Mesodermal cell (in vitro differentiated cells): ENCODE measurements around the gene MMP23B.

Experiments
- H3K27ac ChIP-seq: 2 replicates; pipeline ENCODE4 v1.7.0; 2013; ENCODE audit warnings: mild to moderate bottlenecking, low read depth, low read length, moderate library complexity; ENCODE audit not compliant: severe bottlenecking
- H3K36me3 ChIP-seq: 2 replicates; pipeline ENCODE4 v1.7.1; 2013; ENCODE audit warnings: mild to moderate bottlenecking, low read length, moderate library complexity; ENCODE audit not compliant: control insufficient read depth, insufficient read depth
- H3K4me1 ChIP-seq: one replicate; pipeline ENCODE4 v1.7.1; 2013; ENCODE audit warnings: mild to moderate bottlenecking, low read length; ENCODE audit not compliant: insufficient read depth, control insufficient read depth, poor library complexity, severe bottlenecking
- H3K4me3 ChIP-seq: 2 replicates; pipeline ENCODE4 v1.7.0; 2013; ENCODE audit warnings: low read length, control low read depth, mild to moderate bottlenecking; ENCODE audit not compliant: insufficient read depth, poor library complexity, severe bottlenecking; ENCODE audit errors: extremely low read depth
- H3K9me3 ChIP-seq: 2 replicates; pipeline ENCODE4 v1.7.1; 2013; ENCODE audit warnings: mild to moderate bottlenecking, low read length, moderate library complexity; ENCODE audit not compliant: control insufficient read depth
- WGBS, 2 experiments: methylation state at CpG; one replicate each; pipeline ENCODE4 v1.1.5; 2013; ENCODE audit warnings: missing lambda C conversion rate in 2 of 2; ENCODE audit not compliant: insufficient coverage in 2 of 2; 5-methylcytosine and 5-hydroxymethylcytosine counted together

MMP23B gene

DNA sequence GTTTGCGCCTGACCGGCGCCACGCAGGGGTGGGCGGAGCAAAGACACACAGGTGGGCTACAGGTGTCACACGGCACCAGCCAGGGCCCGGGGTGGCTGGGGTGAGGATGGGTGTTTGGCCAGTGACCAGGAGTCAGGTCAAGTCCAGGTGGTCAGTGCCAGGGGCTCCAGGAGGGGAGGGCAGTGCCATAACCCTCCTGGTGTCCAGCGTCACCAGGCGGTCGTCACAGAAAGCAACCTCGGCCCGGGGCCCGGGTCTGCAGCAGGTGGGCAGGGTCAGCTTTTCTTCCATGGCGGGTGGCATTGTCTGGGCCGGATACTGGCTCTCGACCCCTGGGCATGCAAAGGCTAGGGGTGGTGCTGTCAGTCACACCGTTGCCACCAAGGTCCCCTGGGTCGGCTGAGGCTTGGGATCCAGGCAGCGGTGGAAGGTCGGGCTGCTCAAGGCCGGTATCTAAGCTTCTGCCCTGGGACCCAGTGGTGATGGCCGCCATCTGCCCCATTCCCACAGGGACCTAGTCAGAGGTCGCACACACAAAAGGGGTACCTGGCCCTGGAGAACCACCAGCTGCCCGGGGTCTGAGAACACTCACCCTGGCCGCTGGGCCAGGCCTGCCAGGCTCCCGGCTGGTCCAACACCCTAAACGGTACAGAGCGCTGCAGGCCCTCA lies 33.8 kb upstream of the MMP23B start:
- no peaks in the 10 kb centered on the region for H3K9me3 ChIP-seq
- peaks cover 3% of the 10 kb centered on the region for H3K4me1 ChIP-seq
- no peak overlapping the region for H3K4me3 ChIP-seq
- 90 to 95% methylated on average over 22 to 28 of the region's 28 CpGs for WGBS, 2 experiments
- no peaks in the 10 kb centered on the region for H3K36me3 ChIP-seq
- H3K27ac ChIP-seq, result no peak overlapping the region

GRCh38 chr1:1598720-1599029 lies 33.3 kb upstream of the MMP23B start:
- WGBS, 2 experiments, result 94 to 97% methylated on average over 12 to 13 of the region's 13 CpGs
- H3K27ac ChIP-seq, result no peak overlapping the region
- no peaks in the 10 kb centered on the region for H3K9me3 ChIP-seq

DNA sequence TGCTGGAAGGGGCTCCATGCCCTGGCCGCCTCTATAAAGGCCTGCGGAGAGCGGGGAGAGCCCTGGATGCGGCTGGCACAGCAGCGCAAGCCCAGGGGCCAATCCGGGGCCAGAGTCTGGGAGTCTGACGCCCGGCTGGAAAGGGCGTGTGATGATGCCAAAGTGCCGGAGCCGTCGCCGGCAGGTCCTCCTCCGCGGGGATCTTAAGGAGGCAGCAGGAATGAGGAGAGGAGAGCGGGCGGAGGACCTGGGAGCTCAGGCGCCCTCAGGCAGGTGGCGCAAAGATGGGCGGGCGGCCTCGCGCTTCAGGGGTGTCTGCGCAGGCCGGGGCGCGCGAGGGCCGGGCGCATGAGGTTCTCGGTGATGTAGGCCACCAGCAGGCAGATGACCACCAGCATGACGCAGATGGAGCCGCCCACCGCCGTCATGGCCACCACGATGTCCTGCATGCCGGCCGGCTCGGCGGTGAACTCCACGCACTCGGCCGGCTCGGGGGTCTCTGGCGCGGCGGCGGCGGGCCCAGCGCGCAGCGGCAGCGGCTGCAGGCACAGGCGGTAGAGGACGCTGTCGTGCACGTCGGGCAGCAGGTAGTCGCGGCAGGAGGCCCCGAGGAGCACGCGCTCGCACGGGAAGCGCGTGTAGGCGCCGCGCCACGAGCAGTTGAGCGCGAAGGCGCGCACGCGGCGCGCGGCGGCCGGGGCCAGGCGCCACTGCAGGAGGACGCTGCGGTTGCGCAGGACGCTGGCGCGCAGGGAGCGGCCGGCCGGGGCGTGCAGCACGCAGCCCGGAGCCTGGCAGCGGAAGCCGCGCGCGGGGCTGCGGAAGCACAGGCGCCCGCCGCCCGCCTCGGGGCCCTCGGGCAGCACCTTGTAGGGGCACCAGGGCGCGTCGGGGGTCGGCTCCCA lies 32.7 kb upstream of the MMP23B start:
- peaks cover 3% of the 10 kb centered on the region for H3K4me1 ChIP-seq
- WGBS, 2 experiments, result 21 to 25% methylated on average over 75 to 110 of the region's 111 CpGs
- peak overlapping the region; percentile 22 for H3K4me3 ChIP-seq
- H3K9me3 ChIP-seq, result no peaks in the 10 kb centered on the region
- H3K27ac ChIP-seq, result no peak overlapping the region
- no peaks in the 10 kb centered on the region for H3K36me3 ChIP-seq

More at GRCh38 chr1:1598720-1599029, 33.3 kb upstream of the MMP23B start:
- Histone ChIP-seq H3K4me1 (peaks cover 3% of the 10 kb centered on the region), H3K4me3 (no peak overlapping the region), H3K36me3 (no peaks in the 10 kb centered on the region)

DNA sequence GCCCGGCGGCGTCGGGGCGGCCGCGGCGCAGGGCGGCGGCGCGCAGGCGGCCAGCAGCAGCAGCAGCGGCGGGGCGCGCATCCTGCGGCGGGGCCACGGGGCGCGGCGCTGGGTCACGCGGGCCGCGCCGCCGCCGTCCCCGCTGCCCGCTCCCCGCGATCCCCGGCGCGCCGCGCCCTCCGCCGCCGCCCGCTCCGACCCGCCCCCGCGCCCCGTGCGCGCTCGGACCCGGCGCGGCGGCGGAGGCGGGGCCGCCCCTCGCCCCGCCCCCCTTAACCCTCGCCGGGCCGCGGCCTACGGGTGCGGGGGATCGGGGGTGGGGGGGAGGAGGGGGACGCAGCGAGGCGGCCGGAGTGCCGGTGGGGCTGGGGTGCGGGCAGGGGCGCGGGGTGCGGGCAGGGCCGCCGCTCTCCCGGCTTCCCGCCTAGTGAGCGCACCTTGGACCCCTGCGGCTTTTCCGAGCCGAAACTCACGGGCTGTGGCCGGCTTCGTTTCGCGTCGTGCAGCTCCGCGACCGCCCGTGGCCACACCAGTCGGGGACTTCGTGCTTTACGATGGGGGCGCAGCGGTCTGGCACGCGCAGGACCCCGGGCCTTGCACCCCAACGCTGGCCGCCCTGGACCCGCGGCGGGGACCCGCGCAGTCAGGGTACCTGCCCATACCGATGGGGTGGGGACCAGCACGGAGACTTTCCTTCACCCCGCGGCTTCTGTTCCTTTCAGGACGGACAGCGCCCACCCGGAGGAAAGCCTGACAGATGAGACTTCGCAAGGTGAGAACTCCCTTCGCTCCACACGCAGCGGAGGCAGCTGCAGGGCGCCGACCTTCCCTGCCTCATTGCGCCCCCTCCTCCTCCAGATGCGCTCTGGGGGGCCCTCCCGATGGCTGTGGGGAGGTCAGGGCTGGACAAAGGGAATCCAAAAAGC lies 31.8 kb upstream of the MMP23B start, which contains the start of gene FNDC10:
TSS of gene FNDC10 (minus strand) at position 201 of the 926 bp plus-strand sequence. CDS start at position 81, 120 bp downstream.
- Histone ChIP-seq H3K4me1 (peaks cover 3% of the 10 kb centered on the region), H3K9me3 (no peaks in the 10 kb centered on the region), H3K4me3 (peak within 1 kb of the TSS; percentile 32), H3K27ac (no peak within 1 kb of the TSS), H3K36me3 (no peaks in the 10 kb centered on the region)
- WGBS, 2 experiments, result 3 to 5% methylated on average over 55 to 64 of the region's 125 CpGs

GRCh38 chr1:1600861-1601563 lies 31.0 kb upstream of the MMP23B start:
- H3K4me3 ChIP-seq, result no peak overlapping the region
- WGBS, 2 experiments, result 71 to 74% methylated on average over 18 of the region's 22 CpGs

GRCh38 chr1:1601564-1602303 lies 30.2 kb upstream of the MMP23B start:
- H3K4me1 ChIP-seq, result peaks cover 3% of the 10 kb centered on the region
- H3K4me3 ChIP-seq, result no peak overlapping the region
- no peaks in the 10 kb centered on the region for H3K9me3 ChIP-seq
- H3K27ac ChIP-seq, result no peak overlapping the region
- 88% methylated on average over 12 to 13 of the region's 15 CpGs for WGBS, 2 experiments
- H3K36me3 ChIP-seq, result no peaks in the 10 kb centered on the region

More at GRCh38 chr1:1600861-1601563, 31.0 kb upstream of the MMP23B start:
- Histone ChIP-seq H3K9me3 (no peaks in the 10 kb centered on the region), H3K27ac (no peak overlapping the region), H3K4me1 (peaks cover 3% of the 10 kb centered on the region), H3K36me3 (no peaks in the 10 kb centered on the region)

DNA sequence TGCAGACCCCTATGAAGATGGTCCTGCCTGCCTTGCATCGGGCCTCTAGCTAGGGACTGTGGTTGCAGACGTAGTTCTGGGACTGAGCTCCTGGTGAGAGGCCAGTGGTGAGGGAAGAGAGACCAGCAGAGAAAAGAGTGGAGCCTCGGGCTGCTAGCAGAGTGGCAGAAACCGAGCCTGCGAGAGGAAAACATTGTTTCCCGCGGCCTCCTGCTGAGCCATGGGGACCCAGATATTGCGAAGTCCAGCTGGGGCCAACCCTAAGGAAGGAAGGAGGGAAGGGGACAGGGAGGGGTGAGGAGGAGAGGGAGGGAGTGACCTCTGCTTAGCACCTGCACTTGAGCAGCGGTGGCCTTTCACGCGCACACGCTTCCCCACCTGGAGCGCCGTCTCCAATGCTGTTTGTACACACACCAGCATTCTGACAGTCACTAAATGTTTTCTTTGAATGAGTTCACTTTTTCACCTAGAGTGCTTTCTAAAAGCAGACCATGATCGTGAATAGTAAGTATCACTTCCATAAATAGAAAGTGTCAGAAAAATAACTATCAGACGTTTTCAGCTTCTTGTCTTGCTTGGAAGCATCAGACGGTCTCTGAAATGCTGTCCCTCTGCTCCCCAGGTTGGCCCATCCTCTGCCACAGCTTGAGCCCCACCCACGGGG lies 29.5 kb upstream of the MMP23B start:
- no peak overlapping the region for H3K4me3 ChIP-seq
- no peaks in the 10 kb centered on the region for H3K36me3 ChIP-seq
- H3K27ac ChIP-seq, result no peak overlapping the region
- 65 to 74% methylated on average over 15 to 16 of the region's 18 CpGs for WGBS, 2 experiments
- peaks cover 3% of the 10 kb centered on the region for H3K4me1 ChIP-seq
- no peaks in the 10 kb centered on the region for H3K9me3 ChIP-seq

DNA sequence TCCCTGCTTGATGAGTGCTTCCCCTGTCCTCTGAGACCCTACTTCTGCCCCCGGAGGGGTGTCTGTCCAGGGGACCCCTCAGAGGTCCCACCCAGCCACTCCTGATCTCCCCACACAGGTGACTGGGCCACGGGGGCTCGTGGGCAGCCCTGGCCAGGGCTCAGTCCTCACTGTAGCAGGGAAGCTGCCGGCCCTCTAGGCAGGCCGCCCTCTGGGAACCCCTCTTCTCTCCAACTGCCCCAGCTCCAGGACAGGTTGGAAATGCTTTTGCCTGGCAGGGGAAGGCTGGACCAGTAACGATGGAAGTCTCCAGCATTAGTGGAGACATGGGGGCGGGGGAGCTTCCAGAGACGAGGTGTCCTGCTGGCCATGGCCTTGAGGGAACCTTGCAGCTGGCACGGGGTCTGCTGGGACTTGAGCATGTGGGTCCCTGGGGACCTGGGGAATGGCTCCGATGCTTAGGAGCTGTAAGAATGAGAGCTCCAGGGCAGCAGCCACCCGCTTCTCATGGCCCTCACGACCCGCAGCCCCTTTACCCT lies 28.9 kb upstream of the MMP23B start:
- no peak overlapping the region for H3K27ac ChIP-seq
- 66 to 77% methylated on average over 9 to 10 of the region's 13 CpGs for WGBS, 2 experiments
- H3K4me1 ChIP-seq, result no peaks in the 10 kb centered on the region
- H3K9me3 ChIP-seq, result no peaks in the 10 kb centered on the region
- H3K4me3 ChIP-seq, result no peak overlapping the region
- no peaks in the 10 kb centered on the region for H3K36me3 ChIP-seq

- Histone ChIP-seq H3K36me3 (no peaks in the 10 kb centered on the region), H3K4me3 (no peak overlapping the region), H3K4me1 (no peaks in the 10 kb centered on the region), H3K9me3 (no peaks in the 10 kb centered on the region), H3K27ac (no peak overlapping the region)
- WGBS, 2 experiments, result 77 to 81% methylated on average over 7 to 11 of the region's 13 CpGs
These were observed 28.2 kb upstream of the MMP23B start for GRCh38 chr1:1603671-1604373.
